GM21390 (cell line): Measurements from ENCODE around the gene MAML3.

Source experiments
- ATAC-seq: cut with Tn5 transposase; IDR thresholded peaks from one replicate; pipeline ENCODE4 v1.9.1; 2021; ENCODE audit not compliant: unreplicated experiment

The MAML3 gene

DNA sequence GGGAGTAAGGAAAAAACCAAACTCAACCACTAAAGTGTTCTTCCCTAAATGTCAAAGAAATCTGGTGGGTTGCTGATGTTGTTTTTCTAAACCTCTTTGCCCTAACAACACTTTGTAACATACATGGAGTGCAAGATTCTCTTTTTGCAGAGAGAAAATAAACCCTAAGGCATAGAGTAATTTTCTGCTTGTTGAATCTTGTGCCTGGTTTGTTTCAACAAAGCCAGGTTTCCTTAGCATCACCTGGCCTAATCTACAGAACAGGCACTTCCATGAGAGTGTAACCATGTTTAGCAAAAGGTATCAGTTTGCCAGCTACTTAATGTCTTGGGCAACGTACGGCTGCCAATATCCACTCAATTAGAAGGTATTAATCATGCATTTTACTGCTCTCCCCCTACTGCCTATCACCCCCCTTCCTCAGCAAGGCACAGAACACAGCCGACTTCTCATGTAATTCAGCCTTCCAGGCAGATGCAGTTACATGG lies 219.2 kb downstream of the MAML3 start:
- ATAC-seq: no peak

DNA sequence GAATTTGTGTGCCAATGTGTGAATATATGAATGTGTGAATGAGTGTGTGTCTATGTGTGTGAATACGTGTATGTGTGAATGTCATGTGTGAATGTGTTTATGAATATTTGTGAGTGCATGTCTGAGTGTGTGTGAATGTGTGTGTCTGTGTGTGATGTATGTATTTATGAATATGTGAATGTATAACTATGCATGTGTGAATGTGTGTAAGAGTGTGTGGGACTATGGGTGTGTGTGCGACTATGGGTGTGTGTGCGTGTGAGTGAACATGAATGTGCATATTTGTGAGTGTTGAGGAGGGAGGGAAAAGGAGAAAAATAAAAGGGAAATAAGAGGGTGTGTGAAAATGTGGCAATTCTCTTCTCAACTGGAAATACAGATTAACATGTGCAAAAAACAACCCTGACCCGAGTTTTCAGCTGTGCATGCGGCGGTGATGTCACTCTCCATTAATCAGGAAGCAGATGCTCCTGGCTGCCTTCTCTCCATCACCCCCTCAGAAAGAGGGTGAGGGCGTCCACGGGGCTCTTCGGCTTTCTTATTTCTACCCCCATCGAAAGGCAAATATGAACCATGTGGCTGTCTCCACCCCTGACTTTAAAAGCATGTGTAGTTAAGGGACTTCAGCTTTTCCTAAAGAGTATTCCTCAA lies 219.8 kb downstream of the MAML3 start:
- ATAC-seq: no peak

DNA sequence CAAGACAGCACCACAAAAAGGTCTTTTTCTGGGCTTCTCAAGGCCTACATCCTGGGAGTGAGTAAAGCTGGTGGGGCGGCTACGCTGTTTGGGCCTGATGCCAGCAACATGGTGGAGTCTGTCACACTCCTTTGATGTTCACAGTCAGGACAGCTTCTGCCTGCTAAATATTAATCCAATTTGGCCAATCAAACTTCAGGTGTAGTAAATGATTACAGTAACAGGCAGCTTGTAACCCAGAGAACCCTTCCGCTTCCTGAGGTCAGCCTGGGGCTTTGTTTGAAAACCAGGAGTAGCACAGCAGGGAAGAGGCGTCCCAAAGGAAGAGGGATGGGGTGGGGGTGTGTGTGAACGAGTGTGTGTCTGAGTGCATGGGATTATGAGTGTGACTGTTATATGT lies 220.4 kb downstream of the MAML3 start:
- ATAC-seq: no peak

DNA sequence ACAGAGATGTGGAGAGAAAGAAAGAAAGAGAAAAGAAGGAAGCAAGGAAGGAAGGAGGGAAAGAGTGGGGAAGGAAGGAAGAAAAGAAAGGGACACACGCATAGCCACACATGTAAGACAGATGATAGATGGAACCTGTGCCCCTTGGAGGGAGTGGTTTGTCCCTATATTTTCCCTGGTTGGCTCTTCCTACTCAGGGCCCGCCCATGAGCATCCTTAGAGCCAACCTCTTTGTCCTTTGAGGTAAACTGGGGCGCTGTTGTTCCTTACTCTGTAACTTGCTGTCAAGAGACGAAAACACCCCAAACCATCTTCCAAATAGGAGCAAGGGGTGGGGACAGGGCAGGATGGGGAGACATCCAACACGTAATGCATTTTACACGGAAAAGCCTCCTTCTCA lies 220.9 kb downstream of the MAML3 start:
- no peak for ATAC-seq

DNA sequence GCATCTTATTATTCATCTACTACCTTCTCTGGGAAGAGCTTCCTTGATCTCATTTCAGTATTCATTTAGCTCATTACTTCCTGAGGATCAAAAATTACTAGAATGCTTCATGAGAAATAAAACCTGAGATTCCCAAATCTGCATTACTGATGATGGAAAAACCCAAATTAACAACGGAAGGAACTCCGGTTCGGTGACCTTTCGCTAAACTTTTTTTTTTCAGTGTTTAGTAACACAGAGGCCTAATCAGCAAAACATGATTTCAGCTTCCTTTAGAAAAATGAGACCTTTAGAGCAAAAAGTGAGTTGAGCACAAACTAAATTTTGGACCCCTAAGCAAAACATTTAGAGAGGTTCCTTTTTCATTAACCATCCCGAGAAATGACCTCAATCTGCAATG lies 229.2 kb downstream of the MAML3 start:
- no peak for ATAC-seq

DNA sequence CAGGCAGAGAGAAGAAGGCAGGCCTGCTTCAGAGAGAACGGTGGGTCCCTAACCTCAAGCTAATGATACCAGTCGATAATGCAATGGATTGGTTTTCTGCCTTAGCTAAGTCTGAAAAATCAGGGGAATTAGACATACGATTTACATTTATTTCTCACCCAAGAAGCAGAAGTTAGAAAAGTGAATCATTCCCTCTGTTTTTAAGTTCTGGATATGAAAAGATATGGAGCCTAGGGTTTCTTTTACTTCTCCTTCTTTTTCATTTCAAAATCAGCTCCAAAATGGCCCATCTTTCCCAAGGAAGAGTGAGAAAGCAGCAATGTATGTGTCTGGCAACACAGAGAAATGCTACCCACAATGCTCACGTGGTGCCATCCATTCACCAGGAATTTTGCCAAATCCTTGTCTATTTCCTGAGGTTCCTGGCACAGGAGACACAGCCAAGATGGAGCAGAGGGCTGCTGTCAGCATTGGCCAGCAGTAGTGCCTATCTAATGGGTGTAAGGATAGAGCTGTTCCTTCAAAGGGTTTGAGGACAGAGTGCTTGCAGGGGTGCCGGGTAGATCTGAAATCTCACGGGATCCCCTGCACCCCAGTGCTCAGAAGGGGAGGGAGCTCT lies 231.5 kb downstream of the MAML3 start:
- ATAC-seq: no peak

DNA sequence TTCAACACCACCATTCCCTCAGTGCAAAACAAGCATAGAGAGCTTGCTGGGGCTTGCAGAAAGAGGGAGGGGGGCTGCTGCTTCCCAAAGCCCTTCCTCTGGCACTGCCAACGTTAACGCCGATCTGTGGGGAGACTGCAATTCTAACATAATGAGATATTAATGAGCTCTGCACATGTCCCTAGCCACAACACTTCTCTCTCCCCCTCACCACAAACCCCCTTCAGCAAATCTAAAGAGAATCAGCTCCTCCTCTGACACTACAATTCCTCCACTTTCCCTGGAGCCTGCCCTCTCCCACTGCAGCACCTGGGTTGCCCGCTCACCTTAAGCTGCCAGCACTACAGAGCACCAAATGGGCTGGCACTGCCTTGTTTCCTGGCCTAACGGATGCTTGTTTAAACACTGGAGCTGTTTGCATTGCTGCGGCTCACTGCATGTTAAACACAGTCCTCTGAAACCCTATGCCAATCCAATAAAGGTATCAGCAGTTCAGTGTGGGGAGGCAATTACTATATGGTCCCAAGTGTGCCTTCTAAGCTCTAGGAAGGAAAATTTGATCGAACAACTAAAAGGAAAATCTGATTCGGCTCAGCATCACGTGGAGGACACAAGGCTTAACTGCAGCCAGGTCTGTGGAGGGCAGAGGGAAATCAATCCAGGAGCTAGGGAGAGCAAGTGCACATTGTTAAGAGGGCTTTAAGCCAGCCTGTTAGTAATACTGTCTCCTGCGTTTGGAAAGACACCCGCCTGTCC lies 232.4 kb downstream of the MAML3 start:
- no peak for ATAC-seq

DNA sequence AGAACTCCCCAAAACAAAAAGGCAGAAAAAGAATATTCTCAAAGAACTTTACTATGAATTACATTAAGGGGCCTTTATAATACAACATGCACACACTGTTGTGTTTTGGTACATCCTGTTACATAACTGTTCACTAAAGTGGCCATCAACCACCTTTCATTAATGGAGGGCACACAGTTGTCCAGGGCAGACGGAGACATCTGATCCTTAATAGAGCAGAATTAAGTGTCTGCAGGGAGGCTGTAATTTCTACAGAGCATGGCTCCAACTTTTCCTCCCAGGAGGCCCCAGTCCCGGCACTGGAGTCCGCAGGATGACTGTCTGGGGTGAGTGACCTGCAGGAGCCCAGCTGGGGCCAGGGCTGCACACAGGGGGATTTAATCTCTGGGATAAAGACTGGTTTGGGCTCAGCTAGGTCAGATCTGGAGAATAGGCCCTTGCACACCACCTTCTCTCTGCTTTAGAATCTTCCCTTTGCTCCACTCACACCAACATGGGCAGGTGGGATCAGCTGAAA lies 233.4 kb downstream of the MAML3 start:
- ATAC-seq: no peak

DNA sequence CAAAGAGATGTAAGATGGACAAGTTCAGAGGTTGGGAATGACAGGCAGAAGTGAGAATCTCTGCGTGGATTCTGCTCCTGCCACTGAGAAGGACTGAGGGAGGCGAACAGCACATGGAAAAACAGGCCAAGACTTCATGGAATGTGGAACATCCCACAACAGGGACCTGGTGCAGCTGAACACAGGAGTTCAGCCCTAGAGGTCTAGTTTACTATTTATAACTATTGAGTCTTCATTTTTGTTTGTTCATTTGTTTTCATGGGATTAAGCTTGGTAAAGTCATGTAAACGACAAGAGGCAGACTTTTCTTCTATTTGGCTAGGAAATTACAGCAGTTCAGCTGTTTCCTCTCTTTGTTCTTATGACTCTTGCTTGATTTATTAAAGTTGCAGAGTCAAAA lies 234.5 kb downstream of the MAML3 start:
- no peak for ATAC-seq

DNA sequence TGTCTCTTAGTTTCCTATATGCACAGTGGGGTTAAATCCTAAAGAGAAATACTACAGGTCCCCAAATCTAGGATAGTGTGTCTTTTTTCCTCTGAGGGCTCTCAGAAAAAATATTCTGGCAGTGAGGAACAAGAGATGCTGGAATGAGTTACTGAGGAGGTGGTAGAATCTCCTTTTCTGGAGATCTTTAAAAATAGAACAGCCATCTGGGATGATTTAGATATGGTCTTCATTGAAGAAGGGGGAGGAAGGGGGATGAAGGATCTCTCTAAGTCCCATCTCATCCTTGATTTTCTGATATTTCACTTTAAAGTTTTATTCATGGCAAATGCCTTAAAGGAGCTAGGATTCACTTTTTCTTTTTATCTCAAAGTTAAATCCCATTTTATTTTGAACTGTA lies 235.0 kb downstream of the MAML3 start:
- no peak for ATAC-seq

DNA sequence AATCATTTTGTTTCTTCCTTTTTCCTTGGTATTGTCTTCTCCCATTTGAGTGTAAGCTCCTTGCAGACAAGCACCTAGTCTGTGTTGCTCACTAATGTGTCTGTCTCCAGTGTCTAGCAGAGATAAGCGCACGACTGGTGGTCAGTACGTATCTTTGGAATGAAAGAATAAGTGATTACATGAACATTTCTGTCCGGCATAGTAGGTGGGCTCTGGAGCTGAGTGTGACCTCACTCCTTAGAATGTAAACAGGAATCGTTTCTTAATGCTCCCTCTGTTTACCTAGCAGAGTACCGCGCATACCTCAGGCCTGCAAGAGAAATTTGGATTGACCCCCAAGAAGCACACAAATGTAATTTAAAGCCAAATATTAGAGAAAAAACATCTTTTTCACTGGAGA lies 235.4 kb downstream of the MAML3 start:
- ATAC-seq: no peak

DNA sequence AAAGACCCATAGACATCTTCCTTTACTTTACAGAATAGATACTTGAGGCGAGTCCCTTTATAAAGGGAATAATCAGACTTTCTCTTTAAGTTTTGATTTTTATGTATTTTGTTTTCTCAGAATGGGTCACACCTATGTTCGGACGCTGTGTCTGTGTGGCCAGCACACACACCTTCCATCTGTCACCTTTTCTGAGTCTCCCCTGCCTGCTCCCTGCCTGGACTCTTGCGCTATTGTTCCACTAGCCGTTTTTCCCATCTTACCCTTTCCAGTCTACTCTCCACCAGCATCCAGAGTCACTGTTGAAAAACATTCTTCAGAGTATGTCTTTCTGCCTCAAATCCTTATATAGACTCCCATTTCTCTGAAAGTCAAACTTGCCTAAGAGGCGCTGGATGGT lies 236.1 kb downstream of the MAML3 start:
- no peak for ATAC-seq

DNA sequence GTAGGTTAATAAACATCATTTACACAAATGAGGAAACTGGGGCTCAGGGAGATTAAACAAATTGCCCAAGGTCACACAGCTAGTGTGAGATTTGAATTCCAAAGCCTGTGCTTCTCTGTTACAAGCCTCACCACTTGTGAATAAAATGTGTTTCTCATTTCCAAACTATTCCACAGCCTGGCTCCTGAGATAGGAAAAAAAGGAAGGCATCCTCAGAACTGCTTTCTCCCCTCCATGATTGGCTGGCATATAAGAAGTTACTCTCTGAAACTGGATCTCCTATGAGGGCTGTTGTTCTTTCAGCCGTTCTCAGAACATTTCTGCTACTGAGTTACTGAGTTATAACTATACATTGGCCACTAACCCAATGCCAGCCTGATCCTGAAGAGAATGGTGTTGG lies 237.9 kb downstream of the MAML3 start:
- no peak for ATAC-seq

DNA sequence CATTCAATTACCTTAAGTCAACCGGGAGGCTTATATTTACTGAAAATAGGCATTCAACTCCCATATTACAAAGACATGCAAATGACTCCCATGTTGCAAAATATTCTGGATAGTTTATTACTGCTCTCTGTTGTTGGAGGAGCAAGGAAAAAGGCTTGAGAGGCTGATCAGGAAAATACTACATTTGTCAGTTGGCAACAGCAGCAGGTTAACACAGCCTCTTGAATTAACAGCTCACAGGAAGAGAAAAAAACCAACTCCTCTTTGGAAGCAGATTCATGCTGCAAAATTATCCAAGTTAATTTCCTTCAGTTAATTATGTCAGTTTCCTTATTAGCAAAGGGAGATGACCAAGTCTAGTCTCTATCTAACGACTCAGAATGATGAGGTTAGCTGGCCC lies 238.9 kb downstream of the MAML3 start:
- no peak for ATAC-seq

DNA sequence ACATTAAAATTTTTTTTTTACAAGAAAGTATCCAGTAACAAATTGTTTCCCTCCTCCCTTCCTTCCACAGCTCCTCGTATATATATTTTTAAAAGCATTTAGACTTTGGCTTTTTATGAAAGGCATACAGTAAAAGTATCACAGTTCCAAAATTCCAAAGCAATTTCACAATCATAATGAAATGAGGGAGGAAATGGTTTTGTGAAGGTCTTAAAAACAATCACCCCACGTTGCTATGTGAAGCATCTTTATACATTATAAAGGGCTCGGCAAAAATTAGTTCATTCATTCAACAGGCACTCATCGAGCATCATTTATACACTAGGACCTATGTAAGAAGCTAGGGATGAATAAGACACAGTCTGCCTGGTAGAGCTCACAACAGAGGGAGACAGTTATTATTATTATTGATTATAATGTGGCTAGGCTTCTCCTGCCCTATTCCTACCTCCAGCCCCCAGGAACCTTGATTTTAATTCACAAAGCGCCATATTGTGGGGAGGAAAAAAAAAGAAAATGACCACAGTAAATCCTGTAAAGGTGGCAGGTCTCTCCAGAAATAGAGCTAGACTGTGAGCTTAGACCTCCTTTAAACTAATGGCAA lies 239.9 kb downstream of the MAML3 start:
- no peak for ATAC-seq

DNA sequence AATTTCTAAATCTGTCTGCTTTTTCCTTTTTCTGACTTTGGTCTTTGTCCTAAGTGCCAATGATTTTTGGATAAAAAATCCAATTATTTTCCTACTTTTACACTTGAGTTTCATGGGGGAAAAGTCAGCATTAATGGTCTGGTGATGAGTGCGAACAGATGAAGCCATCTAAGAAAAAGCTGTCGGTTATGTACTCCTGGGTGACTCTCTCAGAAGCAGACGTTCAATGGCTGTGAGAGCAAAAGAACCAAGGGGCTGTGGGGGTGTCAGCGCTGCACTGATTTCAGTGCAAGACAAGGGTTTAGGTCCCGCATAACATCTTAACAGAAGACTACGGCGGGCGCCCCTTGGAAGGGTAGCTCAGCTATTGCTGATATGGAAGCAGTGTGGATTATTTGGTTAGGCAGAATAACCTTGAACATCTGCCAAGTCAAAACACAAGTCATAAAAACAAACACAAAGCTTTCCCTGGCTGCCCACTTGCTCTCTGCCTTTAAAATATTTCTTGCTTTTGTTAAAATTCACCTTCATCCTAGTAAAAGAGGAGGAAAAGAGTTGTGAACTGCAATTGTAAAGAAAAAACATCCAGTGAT lies 240.5 kb downstream of the MAML3 start:
- ATAC-seq: no peak

DNA sequence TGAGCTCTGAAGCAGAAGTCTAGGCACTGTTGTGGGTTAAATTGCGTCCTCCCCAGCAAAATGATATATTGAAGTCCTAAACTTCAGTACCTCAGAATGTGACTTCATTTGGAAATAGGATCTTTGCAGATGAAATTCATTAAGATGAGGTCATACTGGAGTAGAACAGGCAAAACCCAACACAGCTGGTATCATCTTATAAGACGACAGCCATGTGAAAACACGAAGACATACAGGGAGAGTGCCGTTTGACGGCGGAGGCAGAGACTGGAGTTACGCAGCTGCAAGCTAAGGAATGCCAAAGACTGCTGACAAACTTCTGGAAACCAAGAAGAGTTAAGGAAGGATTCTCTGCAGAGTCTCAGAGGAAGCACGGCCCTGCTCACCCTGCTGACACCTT lies 241.5 kb downstream of the MAML3 start:
- no peak for ATAC-seq

DNA sequence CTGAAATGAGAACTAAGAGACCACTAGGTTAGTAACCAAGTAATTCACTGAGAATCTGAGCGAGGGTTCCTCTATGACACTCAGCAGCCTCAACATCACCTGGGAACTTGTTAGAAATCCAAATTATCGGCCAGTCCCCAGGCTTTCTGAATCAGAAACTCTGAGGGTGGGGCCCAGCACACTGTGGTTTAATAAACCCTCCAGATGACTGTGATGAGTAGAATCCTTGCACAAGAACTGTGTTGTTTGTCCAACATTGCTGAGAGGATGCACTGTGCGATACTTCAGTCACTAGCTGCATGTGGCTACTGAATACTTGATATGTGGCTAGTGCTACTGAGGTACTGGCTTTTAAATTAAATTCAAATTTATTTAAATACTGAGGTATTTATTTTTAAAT lies 243.9 kb downstream of the MAML3 start:
- ATAC-seq: no peak

DNA sequence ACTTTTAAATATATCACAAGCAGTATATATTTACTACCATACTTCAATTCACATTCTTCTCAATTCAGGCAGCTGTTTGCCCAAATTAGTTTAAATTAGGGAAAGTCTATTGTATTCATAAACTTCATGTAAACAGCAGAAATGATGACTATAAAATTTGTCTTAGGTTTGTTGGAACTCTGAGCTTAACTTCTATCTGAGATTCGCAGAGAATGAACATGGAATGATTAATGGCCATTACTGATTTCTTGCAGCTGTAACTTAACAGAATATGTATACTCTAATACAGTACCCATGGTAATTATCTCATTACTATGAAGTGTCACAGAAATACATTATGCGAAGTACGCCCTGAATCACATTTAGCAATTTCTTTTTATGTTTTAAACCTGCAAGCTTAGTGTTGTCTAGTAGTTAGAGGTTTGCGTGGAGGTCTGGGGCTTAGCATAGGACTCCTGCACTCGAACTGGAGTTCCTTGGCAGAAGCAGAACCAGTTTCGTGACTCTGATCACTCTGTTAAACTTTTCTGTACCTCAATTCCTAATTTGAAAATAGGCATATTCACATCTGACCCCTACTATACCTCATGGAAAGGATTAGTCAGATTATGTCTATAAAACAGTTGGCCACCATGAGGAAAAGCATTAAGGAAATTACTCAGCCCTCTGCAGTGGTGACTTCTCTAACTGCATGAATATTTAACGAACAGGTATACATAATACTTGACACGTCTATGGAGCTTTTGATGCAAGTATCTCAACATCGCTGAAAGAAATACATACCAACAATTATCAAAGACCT lies 245.1 kb downstream of the MAML3 start:
- ATAC-seq: no peak

DNA sequence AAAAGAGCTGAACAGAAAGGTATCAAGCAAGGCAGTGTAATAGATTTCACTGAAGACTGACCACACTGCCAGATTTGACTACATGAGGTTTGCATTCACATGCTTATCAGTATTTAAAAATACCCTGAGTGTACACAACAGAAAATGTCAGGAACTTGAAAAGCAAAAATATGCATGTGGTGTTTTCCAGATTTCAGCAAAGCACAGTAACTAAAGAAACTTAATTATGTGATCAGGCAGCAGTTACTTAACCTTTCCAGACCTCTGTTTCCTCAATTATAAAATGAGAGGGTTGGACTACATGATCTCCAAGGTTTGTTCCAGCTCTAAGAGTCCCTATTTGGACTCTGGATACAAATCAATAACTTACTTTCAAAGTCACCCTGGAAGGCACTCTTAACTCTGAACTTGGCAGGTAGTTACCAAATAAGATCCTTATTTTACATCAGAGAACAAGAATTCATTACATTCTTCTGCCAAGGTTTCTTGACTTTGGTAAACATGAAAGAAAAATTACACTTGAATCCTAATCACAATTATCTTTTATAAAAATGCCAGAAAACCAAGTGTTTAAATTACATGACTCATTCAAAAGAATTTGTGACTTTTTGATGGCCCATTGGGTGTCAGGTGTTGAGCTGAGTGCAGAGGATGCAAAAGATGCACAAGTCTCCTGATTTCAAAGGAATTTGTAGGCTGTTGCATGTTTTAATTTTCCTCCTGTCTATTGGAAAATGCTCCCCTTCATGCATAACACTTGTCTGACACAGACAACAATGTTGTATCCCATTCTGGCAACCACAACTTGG lies 246.8 kb downstream of the MAML3 start:
- ATAC-seq: peak; percentile 46
